Thoracic aorta (tissue), 2 donors: ENCODE results near the gene RHOG. TPM values are rescaled to one million over a fixed set of nuclear protein-coding genes. Genes with fewer than 3 reads are reported as not detected.
A peak's percentile ranks its signal among the peaks of the same experiment; 100 is the strongest.

Experiments
- ATAC-seq: fragments of 150-250 bp; one replicate; pipeline ENCODE4 v1.8.0; 2017; ENCODE audit warnings: low read depth; ENCODE audit not compliant: insufficient number of reproducible peaks, low FRiP score
- DNase-seq: peaks from one replicate; pipeline ENCODE4 v3.0.0-alpha.2; 2020; ENCODE audit warnings: low spot score
- H3K27ac ChIP-seq, 2 donors: fragments of 200-600 bp; sonication (generic); 1 replicate in 1 of 2; 2 replicates in 1 of 2; pipeline ENCODE4 v1.5.1; 2016; ENCODE audit warnings: mild to moderate bottlenecking in 2 of 2, moderate library complexity in 2 of 2
- H3K27me3 ChIP-seq: fragments of 200-600 bp; sonication (generic); replicated peaks from 2 replicates; pipeline ENCODE4 v1.6.0; 2016; ENCODE audit warnings: mild to moderate bottlenecking; ENCODE audit not compliant: insufficient read depth
- H3K36me3 ChIP-seq: fragments of 200-600 bp; sonication (generic); one replicate; pipeline ENCODE4 v1.5.1; 2016
- H3K4me1 ChIP-seq, 2 donors: fragments of 200-600 bp; sonication (generic); 1 replicate in 1 of 2; 2 replicates in 1 of 2; pipeline versions ENCODE4 v1.5.1 to v1.6.0; 2016; ENCODE audit warnings: low read depth in 2 of 2, mild to moderate bottlenecking in 1 of 2; ENCODE audit not compliant: control insufficient read depth in 1 of 2
- H3K4me3 ChIP-seq: fragments of 200-600 bp; sonication (generic); 2 replicates; pipeline ENCODE4 v1.5.1; 2016; ENCODE audit warnings: mild to moderate bottlenecking
- H3K9me3 ChIP-seq: fragments of 200-600 bp; sonication (generic); 2 replicates; pipeline ENCODE4 v1.5.1; 2016
- total RNA-seq, 2 donors: library from RNA; depleted of rRNA; stranded (reverse); fragments of >200 nt; gene quantifications; one replicate each; pipeline versions ENCODE4 v1.1.0 to v1.2.3, GENCODE V29; 2016
- TF ChIP-seq, protein P1 (sequence below): fragments of 200-600 bp; sonication (generic); IDR thresholded peaks from one replicate; pipeline ENCODE4 v1.5.1; 2019; ENCODE audit warnings: antibody characterized with exemption

Gene RHOG
- total RNA-seq, 2 donors from 2014 or later, result 49.4 to 69.7 TPM

DNA sequence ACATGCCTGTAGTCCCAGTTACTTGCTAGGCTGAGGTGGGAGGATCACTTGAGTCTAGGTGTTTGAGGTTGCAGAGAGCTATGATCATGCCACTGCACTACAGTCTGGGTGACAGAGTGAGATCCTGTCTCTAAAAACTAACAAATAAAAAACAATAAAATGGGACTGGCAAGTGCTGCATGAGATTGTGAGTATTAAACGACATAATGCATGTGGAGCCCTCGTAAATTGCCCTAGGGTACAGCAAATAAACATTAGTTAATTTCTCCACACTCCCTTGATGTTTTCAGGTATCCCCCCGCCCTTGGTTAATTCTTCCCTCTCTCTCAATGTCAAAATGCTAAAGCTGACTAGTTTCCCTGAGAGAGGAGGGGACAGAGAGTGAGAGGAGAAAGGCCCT lies 4.9 kb upstream of the RHOG start:
- ATAC-seq (no peak), DNase-seq (no peak)
- TF ChIP-seq, protein P1, sequence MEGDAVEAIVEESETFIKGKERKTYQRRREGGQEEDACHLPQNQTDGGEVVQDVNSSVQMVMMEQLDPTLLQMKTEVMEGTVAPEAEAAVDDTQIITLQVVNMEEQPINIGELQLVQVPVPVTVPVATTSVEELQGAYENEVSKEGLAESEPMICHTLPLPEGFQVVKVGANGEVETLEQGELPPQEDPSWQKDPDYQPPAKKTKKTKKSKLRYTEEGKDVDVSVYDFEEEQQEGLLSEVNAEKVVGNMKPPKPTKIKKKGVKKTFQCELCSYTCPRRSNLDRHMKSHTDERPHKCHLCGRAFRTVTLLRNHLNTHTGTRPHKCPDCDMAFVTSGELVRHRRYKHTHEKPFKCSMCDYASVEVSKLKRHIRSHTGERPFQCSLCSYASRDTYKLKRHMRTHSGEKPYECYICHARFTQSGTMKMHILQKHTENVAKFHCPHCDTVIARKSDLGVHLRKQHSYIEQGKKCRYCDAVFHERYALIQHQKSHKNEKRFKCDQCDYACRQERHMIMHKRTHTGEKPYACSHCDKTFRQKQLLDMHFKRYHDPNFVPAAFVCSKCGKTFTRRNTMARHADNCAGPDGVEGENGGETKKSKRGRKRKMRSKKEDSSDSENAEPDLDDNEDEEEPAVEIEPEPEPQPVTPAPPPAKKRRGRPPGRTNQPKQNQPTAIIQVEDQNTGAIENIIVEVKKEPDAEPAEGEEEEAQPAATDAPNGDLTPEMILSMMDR, result no peak
- H3K36me3 ChIP-seq, result no peaks in the 10 kb centered on the region
- H3K27ac ChIP-seq, result no peak overlapping the region
- H3K9me3 ChIP-seq, result no peaks in the 10 kb centered on the region
- H3K27me3 ChIP-seq, result no peaks in the 10 kb centered on the region
- H3K4me3 ChIP-seq, result no peak overlapping the region
- no peaks in the 10 kb centered on the region for H3K4me1 ChIP-seq

DNA sequence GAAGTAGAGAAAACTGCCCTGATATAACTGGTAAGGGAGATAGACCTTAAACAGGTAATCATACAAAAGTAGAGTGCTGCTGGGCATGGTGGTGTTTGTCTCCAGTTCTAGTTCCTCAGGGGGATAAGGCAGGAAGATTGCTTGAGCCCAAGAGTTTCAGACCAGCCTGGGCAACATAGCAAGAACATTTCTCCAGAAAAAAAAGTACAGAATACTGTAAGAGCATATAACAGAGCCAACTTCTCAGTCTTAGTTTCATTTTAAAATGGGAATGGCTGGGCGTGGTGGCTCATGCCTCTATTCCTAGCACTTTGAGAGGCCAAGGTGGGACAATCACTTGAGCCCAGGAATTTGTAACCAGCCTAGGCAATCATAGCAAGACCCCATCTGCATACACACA lies 4.5 kb upstream of the RHOG start:
- no peaks in the 10 kb centered on the region for H3K27me3 ChIP-seq
- no peak for ATAC-seq
- H3K27ac ChIP-seq, result no peak overlapping the region
- DNase-seq, result no peak
- H3K36me3 ChIP-seq, result no peaks in the 10 kb centered on the region
- no peak overlapping the region for H3K4me3 ChIP-seq
- TF ChIP-seq, protein P1, result no peak
- no peaks in the 10 kb centered on the region for H3K4me1 ChIP-seq
- no peaks in the 10 kb centered on the region for H3K9me3 ChIP-seq

DNA sequence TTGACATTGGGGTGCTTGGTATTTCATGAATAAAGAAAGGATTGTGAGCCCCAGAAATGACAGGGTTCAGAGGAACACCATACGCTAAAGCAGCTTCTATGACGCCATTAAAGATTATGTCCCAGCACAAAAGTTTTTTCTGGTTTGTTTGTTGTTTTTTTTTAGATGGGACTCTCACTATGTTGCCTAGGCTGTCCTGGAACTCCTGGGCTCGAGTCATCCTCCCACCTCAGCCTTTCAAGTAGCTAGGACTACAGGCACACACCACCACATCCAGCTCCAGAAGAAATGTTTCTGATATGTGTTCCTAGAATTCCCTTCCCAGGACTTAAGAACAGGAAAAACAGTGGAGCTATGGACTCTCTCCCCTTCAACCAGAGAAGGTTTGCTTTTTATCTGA lies 2.6 kb upstream of the RHOG start:
- Histone ChIP-seq H3K27me3 (no peaks in the 10 kb centered on the region), H3K27ac (no peak overlapping the region), H3K4me1 (peaks cover 0 to 17% of the 10 kb centered on the region in 2 donors), H3K9me3 (no peaks in the 10 kb centered on the region), H3K36me3 (no peaks in the 10 kb centered on the region), H3K4me3 (no peak overlapping the region)
- TF ChIP-seq, protein P1, result no peak
- no peak for DNase-seq
- no peak for ATAC-seq

DNA sequence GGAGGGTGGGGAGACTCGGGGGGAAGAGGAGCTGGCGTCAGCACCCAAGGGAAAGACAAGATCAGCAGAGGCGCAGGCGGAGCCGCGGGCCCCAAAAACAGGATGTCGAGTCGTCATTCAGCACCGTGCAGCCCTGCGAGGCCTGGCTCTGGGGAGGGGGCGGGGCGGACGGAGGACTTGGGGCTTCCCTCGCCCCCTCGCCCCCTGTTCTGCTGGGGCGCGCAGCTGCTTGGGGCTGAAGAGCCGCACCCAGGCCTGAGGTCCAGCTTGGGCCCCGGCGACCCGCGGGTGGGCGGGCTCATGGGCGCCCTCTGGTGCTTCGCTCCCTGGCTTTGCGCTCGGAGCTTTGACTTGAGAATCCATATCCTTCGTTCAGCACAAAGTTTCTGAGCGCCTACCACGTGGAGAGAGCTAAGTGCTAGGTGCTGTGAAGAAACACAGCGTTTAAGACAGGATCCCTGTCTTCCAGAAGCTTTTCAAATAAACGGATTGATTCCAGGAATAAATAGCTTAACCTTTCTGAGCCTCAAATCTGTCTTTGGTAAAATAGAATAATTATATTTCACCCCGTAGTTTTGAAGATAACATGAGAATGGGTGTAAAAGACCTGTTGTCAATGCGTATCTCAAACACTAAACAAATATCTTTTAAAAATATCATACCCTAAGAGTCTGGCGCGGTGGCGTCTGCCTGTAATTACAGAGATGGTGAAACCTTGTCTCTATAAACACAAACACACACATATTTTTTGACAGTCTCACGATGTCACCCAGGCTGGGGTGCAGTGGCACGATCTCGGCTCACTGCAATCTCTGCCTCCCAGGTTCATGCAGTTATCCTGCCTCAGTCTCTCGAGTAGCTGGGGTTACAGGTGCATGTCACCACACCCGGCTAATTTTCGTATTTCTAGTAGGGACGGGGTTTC lies 929 bp upstream of the RHOG start:
- TF ChIP-seq, protein P1, result peak; percentile 69

DNA sequence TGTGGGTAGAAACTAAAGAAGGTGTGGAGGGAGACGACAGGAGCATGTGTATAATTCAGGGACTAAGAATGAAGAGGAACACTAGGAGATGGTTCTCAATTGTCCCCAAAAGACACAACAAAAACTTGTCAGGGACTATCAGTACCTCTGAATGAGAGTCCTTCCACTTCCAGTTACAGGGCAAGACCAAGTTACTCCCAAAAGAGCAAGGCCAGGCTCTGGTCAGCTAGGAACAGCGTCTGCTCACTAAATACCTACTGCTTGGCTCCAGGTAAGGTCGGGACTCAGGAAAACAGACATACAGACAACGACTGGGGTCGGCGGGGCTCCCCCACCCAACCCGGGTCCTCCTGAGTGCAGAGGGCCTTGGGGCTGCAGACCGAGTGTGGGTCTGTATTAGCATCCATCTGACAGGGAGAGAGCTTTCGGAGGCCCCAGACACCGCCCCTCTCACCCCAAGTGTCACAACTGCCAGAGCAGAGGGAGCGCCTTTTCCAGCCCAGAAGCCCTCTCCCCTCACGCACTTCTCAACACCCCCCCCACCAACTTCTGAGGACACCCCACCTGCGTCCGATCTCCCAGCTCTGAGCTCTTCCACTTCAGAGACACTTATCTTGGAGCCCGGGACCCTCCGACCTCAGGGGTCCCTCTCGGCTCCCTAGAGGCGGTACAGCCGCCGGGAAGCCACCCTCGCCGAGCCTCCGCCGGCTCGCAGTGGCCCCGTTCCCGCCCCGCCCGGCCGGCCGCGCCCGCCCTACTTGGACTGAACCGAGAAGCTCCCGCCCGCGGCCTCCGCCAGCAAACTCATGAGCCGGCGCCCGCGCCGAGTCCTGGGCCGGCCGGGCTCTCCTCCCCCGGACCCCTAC lies 522 bp downstream of the RHOG start:
- H3K36me3 ChIP-seq, result no peaks in the 10 kb centered on the region
- H3K9me3 ChIP-seq, result no peaks in the 10 kb centered on the region
- no peaks in the 10 kb centered on the region for H3K27me3 ChIP-seq
- H3K4me1 ChIP-seq, result peaks cover 12 to 35% of the 10 kb centered on the region in 2 donors
- ATAC-seq (no peak), DNase-seq (peak; percentile 25)
- H3K27ac ChIP-seq, result peak overlapping the region; percentile 97 to 98
- TF ChIP-seq, protein P1, result no peak
- H3K4me3 ChIP-seq, result peak overlapping the region; percentile 96

More for the DNA sequence above, 929 bp upstream of the RHOG start:
- H3K27me3 ChIP-seq, result no peaks in the 10 kb centered on the region
- peak; percentile 76 for ATAC-seq
- no peaks in the 10 kb centered on the region for H3K36me3 ChIP-seq
- peak; percentile 29 for DNase-seq
- H3K4me3 ChIP-seq, result peak overlapping the region; percentile 96
- H3K9me3 ChIP-seq, result no peaks in the 10 kb centered on the region
- H3K4me1 ChIP-seq, result peaks cover 7 to 31% of the 10 kb centered on the region in 2 donors
- peak overlapping the region; percentile 97 to 98 for H3K27ac ChIP-seq
